GM12878 (cell line): ENCODE data around the gene SHOC1. TPM values are rescaled to one million over a fixed set of nuclear protein-coding genes. Genes with fewer than 3 reads are reported as not detected.

Experiments used
- ATAC-seq: fragments of 200-7000 bp; cut with Tn5 transposase; 3 replicates; pipeline ENCODE4 v1.9.1; 2020; ENCODE audit warnings: mild to moderate bottlenecking, moderate library complexity
- BruUV-seq: library from RNA; stranded (reverse); fragments of 400-500 nt; replicated peaks from 2 replicates; lab custom pipeline; 2021; lab: Mats Ljungman, UMichigan
- CTCF ChIA-PET: fragments of 300-600 bp; sonication (Branson Sonifier 250); formaldehyde crosslinking; extraction: SDS; loops from one replicate; lab custom pipeline; 2021; ENCODE audit warnings: inconsistent platforms; lab: Yijun Ruan, JAX
- POLR2A ChIA-PET: fragments of 350-600 bp; formaldehyde crosslinking; extraction: SDS; loops from one replicate; lab custom pipeline; 2021; ENCODE audit warnings: inconsistent platforms; lab: Charles Lee
- RAD21 ChIA-PET: fragments of 300-600 bp; sonication (Branson Sonifier 250); formaldehyde crosslinking; loops from one replicate; lab custom pipeline; 2023; ENCODE audit warnings: antibody characterized with exemption; ENCODE audit not compliant: unreplicated experiment; lab: Charles Lee
- SMC1A ChIA-PET: fragments of 300-600 bp; sonication (Branson Sonifier 250); formaldehyde crosslinking; loops from one replicate; lab custom pipeline; 2023; ENCODE audit not compliant: unreplicated experiment, uncharacterized antibody; lab: Charles Lee
- DNase-seq: peaks from one replicate; pipeline ENCODE4 v3.0.0-alpha.2; 2011; ENCODE audit warnings: low read depth, low spot score
- FAIRE-seq: peaks from 3 replicates; lab custom pipeline; 2011; peaks lifted over from hg19 to GRCh38; lab: Jason Lieb, UNC
- H2AFZ ChIP-seq: 2 replicates; pipeline ENCODE4 v1.6.0; 2011; ENCODE audit warnings: low read depth, low read length, control low read depth; ENCODE audit not compliant: control insufficient read depth
- H3K27ac ChIP-seq: 2 replicates; pipeline ENCODE4 v1.5.1; 2011; ENCODE audit warnings: control low read depth; ENCODE audit not compliant: control insufficient read depth, insufficient read depth
- H3K27me3 ChIP-seq, 2 experiments: replicated peaks in 1 of 2; 2 replicates each; pipeline versions ENCODE4 v1.6.0 to v1.6.1; 2011; ENCODE audit warnings: low read length in 1 of 2; ENCODE audit not compliant: control insufficient read depth in 2 of 2, insufficient read depth in 2 of 2
- H3K36me3 ChIP-seq, 2 experiments: 2 replicates each; pipeline ENCODE4 v1.5.1; 2011; ENCODE audit warnings: low read length in 1 of 2; ENCODE audit not compliant: control insufficient read depth in 2 of 2, insufficient read depth in 2 of 2
- H3K4me1 ChIP-seq: 2 replicates; pipeline ENCODE4 v1.6.1; 2011; ENCODE audit warnings: mild to moderate bottlenecking, low read length, moderate library complexity, mixed read lengths; ENCODE audit not compliant: control insufficient read depth, insufficient read depth
- H3K4me2 ChIP-seq: 2 replicates; pipeline ENCODE4 v1.6.0; 2011; ENCODE audit warnings: control low read depth; ENCODE audit not compliant: control insufficient read depth, insufficient read depth
- H3K4me3 ChIP-seq: fragments of 200-600 bp; sonication (generic); 2 replicates; pipeline ENCODE4 v1.5.1; 2016
- H3K79me2 ChIP-seq: 2 replicates; pipeline ENCODE4 v1.6.0; 2011; ENCODE audit warnings: low read length; ENCODE audit not compliant: control insufficient read depth, insufficient read depth
- H3K9ac ChIP-seq: 2 replicates; pipeline ENCODE4 v1.8.0; 2011; ENCODE audit warnings: low read length, control low read depth, mixed read lengths; ENCODE audit not compliant: control insufficient read depth, insufficient read depth
- H3K9me3 ChIP-seq: replicated peaks from 3 replicates; pipeline ENCODE4 v1.5.1; 2011; ENCODE audit warnings: mild to moderate bottlenecking, low read length; ENCODE audit not compliant: control insufficient read depth, insufficient read depth
- H4K20me1 ChIP-seq: 2 replicates; pipeline ENCODE4 v1.6.0; 2011; ENCODE audit not compliant: control insufficient read depth, insufficient read depth
- BRCA1 ChIP-seq: IDR thresholded peaks from 2 replicates; pipeline ENCODE4 v1.6.1; 2011; ENCODE audit warnings: low read depth, low read length, improper control_type of control experiment
- FOXK2 ChIP-seq: fragments of 450-650 bp; IDR thresholded peaks from 2 replicates; pipeline ENCODE4 v1.6.1; 2017; ENCODE audit warnings: mild to moderate bottlenecking, moderate library complexity
- GABPA ChIP-seq: IDR thresholded peaks from 2 replicates; pipeline ENCODE4 v1.6.1; 2014; ENCODE audit warnings: antibody characterized with exemption, low read depth, mild to moderate bottlenecking, inconsistent platforms
- GATAD2B ChIP-seq: fragments of 450-650 bp; conservative IDR thresholded peaks from 2 replicates; pipeline ENCODE4 v1.6.1; 2017; ENCODE audit warnings: low read depth, mild to moderate bottlenecking, moderate library complexity
- MEF2B ChIP-seq: fragments of 450-650 bp; IDR thresholded peaks from 2 replicates; pipeline ENCODE4 v1.6.1; 2018; ENCODE audit warnings: mild to moderate bottlenecking, moderate library complexity; ENCODE audit not compliant: partially characterized antibody, poor library complexity, severe bottlenecking
- MTA2 ChIP-seq: fragments of 450-650 bp; IDR thresholded peaks from 2 replicates; pipeline ENCODE4 v1.6.1; 2016; ENCODE audit warnings: low read depth, mild to moderate bottlenecking, moderate library complexity
- RBBP5 ChIP-seq: fragments of 200-600 bp; sonication (generic); conservative IDR thresholded peaks from 2 replicates; pipeline ENCODE4 v1.6.1; 2016
- ZNF384 ChIP-seq: IDR thresholded peaks from 2 replicates; pipeline ENCODE4 v1.6.1; 2012; ENCODE audit warnings: low read depth, mild to moderate bottlenecking, low read length, improper control_type of control experiment, borderline replicate concordance
- WGBS: methylation state at CpG from one replicate; pipeline ENCODE4 v1.1.6; 2016; ENCODE audit warnings: low lambda C conversion rate; ENCODE audit not compliant: insufficient replicate concordance, insufficient coverage; ENCODE audit errors: missing lambda C conversion rate; 5-methylcytosine and 5-hydroxymethylcytosine counted together
- in situ Hi-C: fragments of 300-500 bp; cut with MboI; formaldehyde crosslinking; loops from 9 replicates; pipeline ENCODE4 v1.14.3; 2018; ENCODE audit warnings: mixed read lengths
- intact Hi-C: fragments of 100-400 bp; cut with micrococcal nuclease; formaldehyde crosslinking; loops from one replicate; pipeline ENCODE4 v1.14.2; 2022; ENCODE audit not compliant: unreplicated experiment
- polyA plus RNA-seq, 11 experiments: library from polyadenylated mRNA; depleted of rRNA in 4 of 11; unstranded in 6 of 11; stranded (reverse) in 5 of 11; fragments of >200 nt; fragmentation: Nextera tagmentation in 4 of 11; fragmentation: Illumina TruSeq in 1 of 11; extraction: Ambion mirVana in 4 of 11; extraction: Trizol in 1 of 11; gene quantifications; 1 replicate in 1 of 11; 2 replicates in 10 of 11; pipeline versions ENCODE4 v1.2.1 to v1.2.3, GENCODE V29; 2011 to 2016; ENCODE audit warnings: inconsistent platforms in 2 of 11, missing spikeins in 2 of 11, low read depth in 1 of 11
- total RNA-seq, 4 experiments: library from RNA; depleted of rRNA in 3 of 4; stranded (reverse); fragments of >200 nt in 3 of 4; fragmentation: Illumina TruSeq in 1 of 4; extraction: Trizol in 1 of 4; gene quantifications; 2 replicates each; pipeline versions ENCODE4 v1.2.1 to v1.2.3, GENCODE V29; 2013 to 2021
- TF ChIP-seq, protein P1 (sequence below): IDR thresholded peaks from 2 replicates; pipeline ENCODE4 v1.6.1; 2012; ENCODE audit warnings: low read length, inconsistent platforms
- TF ChIP-seq, protein P2 (sequence below): fragments of 450-650 bp; IDR thresholded peaks from 2 replicates; pipeline ENCODE4 v1.6.1; 2018; ENCODE audit warnings: borderline replicate concordance, mild to moderate bottlenecking; ENCODE audit not compliant: partially characterized antibody

Gene SHOC1
- total and polyA plus RNA-seq, 10 of the 15 experiments (the other 5 are each of a cell fraction or from before 2014, with no cell fraction given), result under 0.01 to 0.11 (median 0.04) TPM; not detected in 3

DNA sequence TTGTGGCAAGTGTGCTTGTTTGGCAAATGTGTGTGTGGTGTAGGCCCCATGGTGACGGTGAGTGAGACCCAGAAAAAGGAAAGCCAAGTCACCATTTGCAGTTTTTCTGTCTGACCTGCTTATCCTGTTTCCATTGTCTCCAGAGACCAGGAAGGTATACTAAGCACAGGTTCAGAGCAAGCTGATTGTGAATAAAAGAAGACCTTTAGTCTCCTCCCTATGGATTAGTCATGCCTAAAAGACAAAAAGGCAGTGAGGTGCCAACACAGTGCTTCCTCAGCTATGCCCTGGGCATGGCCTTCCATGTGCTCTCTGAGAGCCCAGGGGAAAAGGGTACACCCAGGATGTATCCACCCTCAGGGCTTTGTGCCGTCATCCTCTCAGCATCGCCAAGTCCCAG lies 49.2 kb upstream of the SHOC1 start:
- FAIRE-seq (no peak), ATAC-seq (no peak), DNase-seq (no peak)
- H4K20me1 ChIP-seq, result no peaks in the 10 kb centered on the region
- POLR2A ChIA-PET, result no interaction called here
- BruUV-seq, result no TSS peak
- no peak overlapping the region for H3K4me3 ChIP-seq
- TF ChIP-seq RBBP5 (no peak), GATAD2B (no peak), ZNF384 (no peak), MEF2B (no peak), BRCA1 (no peak), GABPA (no peak), MTA2 (no peak), FOXK2 (no peak)
- TF ChIP-seq, protein P1, sequence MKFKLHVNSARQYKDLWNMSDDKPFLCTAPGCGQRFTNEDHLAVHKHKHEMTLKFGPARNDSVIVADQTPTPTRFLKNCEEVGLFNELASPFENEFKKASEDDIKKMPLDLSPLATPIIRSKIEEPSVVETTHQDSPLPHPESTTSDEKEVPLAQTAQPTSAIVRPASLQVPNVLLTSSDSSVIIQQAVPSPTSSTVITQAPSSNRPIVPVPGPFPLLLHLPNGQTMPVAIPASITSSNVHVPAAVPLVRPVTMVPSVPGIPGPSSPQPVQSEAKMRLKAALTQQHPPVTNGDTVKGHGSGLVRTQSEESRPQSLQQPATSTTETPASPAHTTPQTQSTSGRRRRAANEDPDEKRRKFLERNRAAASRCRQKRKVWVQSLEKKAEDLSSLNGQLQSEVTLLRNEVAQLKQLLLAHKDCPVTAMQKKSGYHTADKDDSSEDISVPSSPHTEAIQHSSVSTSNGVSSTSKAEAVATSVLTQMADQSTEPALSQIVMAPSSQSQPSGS, result no peak
- TF ChIP-seq, protein P2, sequence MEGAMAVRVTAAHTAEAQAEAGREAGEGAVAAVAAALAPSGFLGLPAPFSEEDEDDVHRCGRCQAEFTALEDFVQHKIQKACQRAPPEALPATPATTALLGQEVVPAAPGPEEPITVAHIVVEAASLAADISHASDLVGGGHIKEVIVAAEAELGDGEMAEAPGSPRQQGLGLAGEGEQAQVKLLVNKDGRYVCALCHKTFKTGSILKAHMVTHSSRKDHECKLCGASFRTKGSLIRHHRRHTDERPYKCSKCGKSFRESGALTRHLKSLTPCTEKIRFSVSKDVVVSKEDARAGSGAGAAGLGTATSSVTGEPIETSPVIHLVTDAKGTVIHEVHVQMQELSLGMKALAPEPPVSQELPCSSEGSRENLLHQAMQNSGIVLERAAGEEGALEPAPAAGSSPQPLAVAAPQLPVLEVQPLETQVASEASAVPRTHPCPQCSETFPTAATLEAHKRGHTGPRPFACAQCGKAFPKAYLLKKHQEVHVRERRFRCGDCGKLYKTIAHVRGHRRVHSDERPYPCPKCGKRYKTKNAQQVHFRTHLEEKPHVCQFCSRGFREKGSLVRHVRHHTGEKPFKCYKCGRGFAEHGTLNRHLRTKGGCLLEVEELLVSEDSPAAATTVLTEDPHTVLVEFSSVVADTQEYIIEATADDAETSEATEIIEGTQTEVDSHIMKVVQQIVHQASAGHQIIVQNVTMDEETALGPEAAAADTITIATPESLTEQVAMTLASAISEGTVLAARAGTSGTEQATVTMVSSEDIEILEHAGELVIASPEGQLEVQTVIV, result no peak
- intact Hi-C loops (no loop called here), in situ Hi-C loops (no loop called here)
- H2AFZ ChIP-seq, result no peak overlapping the region
- H3K79me2 ChIP-seq, result no peaks in the 10 kb centered on the region
- no peak overlapping the region for H3K4me2 ChIP-seq
- RAD21 ChIA-PET, result no interaction called here
- no peaks in the 10 kb centered on the region; a peak in 1 of 4 replicates for H3K27me3 ChIP-seq
- 87% methylated on average over 3 of the region's 3 CpGs for WGBS
- no peak overlapping the region for H3K9ac ChIP-seq
- SMC1A ChIA-PET, result interaction anchor here (1.4 kb wide), 1 partner anchor 234 kb away, joined by 4 read pairs; no protein-coding TSS in a partner anchor
- no peaks in the 10 kb centered on the region for H3K36me3 ChIP-seq
- CTCF ChIA-PET, result no interaction called here
- no peaks in the 10 kb centered on the region for H3K9me3 ChIP-seq
- no peak overlapping the region for H3K27ac ChIP-seq
- H3K4me1 ChIP-seq, result 0 out of 2 replicates have a peak, but pooled peaks cover 4% of the 10 kb centered on the region
